ENCODE data around the gene SPTLC1. TPM values are rescaled to one million over a fixed set of nuclear protein-coding genes. Genes with fewer than 3 reads are reported as not detected.

SPTLC1 gene
- total and polyA plus RNA-seq, 2 experiments from 2014 or later, result 54.8 to 100 TPM

- no peaks in the 10 kb centered on the region; the same call in 2 of the 3 replicates for H3K36me3 Mint-ChIP-seq (ENCODE audit: low read depth)
- no peak overlapping the region for H3K27ac ChIP-seq (ENCODE audit: low read depth)
- no peak overlapping the region for H3K4me3 ChIP-seq
- DNase-seq (ENCODE audit: low spot score), result no peak
- ATAC-seq, result no peak
- no peak overlapping the region for H3K4me3 Mint-ChIP-seq
- no peaks in the 10 kb centered on the region for H3K36me3 ChIP-seq (ENCODE audit: insufficient read depth)
- no peaks in the 10 kb centered on the region for H3K4me1 Mint-ChIP-seq
- no peak overlapping the region for H2AFZ ChIP-seq
- no peaks in the 10 kb centered on the region for H3K79me2 ChIP-seq (replicated peaks; ENCODE audit: insufficient read depth)
- H3F3A ChIP-seq (replicated peaks; ENCODE audit: low read depth), result no peaks in the 10 kb centered on the region
- TF ChIP-seq, protein P1, sequence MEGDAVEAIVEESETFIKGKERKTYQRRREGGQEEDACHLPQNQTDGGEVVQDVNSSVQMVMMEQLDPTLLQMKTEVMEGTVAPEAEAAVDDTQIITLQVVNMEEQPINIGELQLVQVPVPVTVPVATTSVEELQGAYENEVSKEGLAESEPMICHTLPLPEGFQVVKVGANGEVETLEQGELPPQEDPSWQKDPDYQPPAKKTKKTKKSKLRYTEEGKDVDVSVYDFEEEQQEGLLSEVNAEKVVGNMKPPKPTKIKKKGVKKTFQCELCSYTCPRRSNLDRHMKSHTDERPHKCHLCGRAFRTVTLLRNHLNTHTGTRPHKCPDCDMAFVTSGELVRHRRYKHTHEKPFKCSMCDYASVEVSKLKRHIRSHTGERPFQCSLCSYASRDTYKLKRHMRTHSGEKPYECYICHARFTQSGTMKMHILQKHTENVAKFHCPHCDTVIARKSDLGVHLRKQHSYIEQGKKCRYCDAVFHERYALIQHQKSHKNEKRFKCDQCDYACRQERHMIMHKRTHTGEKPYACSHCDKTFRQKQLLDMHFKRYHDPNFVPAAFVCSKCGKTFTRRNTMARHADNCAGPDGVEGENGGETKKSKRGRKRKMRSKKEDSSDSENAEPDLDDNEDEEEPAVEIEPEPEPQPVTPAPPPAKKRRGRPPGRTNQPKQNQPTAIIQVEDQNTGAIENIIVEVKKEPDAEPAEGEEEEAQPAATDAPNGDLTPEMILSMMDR (conservative IDR thresholded peaks at IDR 0.05; ENCODE audit: low read depth in 2 of 2), result no peak
- no peak for TF ChIP-seq EZH2phosphoT487 (IDR thresholded peaks at IDR 0.05; ENCODE audit: unreplicated experiment)
- no peak for TF ChIP-seq ZNF114 (CRISPR knock-in tag; IDR thresholded peaks at IDR 0.05)
- no peak for TF ChIP-seq NANOG (IDR thresholded peaks at IDR 0.05; ENCODE audit: borderline replicate concordance)
- no peak for TF ChIP-seq CREB1 (CRISPR knock-in tag; IDR thresholded peaks at IDR 0.05; ENCODE audit: low read depth)
- no peak for TF ChIP-seq ZNF331 (CRISPR knock-in tag; IDR thresholded peaks at IDR 0.05; ENCODE audit: low read depth)
- TF ChIP-seq REST (IDR thresholded peaks at IDR 0.05; ENCODE audit: unreplicated experiment), result no peak
- TF ChIP-seq, protein P2, sequence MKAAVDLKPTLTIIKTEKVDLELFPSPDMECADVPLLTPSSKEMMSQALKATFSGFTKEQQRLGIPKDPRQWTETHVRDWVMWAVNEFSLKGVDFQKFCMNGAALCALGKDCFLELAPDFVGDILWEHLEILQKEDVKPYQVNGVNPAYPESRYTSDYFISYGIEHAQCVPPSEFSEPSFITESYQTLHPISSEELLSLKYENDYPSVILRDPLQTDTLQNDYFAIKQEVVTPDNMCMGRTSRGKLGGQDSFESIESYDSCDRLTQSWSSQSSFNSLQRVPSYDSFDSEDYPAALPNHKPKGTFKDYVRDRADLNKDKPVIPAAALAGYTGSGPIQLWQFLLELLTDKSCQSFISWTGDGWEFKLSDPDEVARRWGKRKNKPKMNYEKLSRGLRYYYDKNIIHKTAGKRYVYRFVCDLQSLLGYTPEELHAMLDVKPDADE (IDR thresholded peaks at IDR 0.05), result no peak
- TF ChIP-seq POLR2AphosphoS5 (IDR thresholded peaks at IDR 0.05; ENCODE audit: low read depth), result no peak
- TF ChIP-seq STAT1 (IDR thresholded peaks at IDR 0.05; ENCODE audit: unreplicated experiment), result no peak
- TF ChIP-seq, protein P3, sequence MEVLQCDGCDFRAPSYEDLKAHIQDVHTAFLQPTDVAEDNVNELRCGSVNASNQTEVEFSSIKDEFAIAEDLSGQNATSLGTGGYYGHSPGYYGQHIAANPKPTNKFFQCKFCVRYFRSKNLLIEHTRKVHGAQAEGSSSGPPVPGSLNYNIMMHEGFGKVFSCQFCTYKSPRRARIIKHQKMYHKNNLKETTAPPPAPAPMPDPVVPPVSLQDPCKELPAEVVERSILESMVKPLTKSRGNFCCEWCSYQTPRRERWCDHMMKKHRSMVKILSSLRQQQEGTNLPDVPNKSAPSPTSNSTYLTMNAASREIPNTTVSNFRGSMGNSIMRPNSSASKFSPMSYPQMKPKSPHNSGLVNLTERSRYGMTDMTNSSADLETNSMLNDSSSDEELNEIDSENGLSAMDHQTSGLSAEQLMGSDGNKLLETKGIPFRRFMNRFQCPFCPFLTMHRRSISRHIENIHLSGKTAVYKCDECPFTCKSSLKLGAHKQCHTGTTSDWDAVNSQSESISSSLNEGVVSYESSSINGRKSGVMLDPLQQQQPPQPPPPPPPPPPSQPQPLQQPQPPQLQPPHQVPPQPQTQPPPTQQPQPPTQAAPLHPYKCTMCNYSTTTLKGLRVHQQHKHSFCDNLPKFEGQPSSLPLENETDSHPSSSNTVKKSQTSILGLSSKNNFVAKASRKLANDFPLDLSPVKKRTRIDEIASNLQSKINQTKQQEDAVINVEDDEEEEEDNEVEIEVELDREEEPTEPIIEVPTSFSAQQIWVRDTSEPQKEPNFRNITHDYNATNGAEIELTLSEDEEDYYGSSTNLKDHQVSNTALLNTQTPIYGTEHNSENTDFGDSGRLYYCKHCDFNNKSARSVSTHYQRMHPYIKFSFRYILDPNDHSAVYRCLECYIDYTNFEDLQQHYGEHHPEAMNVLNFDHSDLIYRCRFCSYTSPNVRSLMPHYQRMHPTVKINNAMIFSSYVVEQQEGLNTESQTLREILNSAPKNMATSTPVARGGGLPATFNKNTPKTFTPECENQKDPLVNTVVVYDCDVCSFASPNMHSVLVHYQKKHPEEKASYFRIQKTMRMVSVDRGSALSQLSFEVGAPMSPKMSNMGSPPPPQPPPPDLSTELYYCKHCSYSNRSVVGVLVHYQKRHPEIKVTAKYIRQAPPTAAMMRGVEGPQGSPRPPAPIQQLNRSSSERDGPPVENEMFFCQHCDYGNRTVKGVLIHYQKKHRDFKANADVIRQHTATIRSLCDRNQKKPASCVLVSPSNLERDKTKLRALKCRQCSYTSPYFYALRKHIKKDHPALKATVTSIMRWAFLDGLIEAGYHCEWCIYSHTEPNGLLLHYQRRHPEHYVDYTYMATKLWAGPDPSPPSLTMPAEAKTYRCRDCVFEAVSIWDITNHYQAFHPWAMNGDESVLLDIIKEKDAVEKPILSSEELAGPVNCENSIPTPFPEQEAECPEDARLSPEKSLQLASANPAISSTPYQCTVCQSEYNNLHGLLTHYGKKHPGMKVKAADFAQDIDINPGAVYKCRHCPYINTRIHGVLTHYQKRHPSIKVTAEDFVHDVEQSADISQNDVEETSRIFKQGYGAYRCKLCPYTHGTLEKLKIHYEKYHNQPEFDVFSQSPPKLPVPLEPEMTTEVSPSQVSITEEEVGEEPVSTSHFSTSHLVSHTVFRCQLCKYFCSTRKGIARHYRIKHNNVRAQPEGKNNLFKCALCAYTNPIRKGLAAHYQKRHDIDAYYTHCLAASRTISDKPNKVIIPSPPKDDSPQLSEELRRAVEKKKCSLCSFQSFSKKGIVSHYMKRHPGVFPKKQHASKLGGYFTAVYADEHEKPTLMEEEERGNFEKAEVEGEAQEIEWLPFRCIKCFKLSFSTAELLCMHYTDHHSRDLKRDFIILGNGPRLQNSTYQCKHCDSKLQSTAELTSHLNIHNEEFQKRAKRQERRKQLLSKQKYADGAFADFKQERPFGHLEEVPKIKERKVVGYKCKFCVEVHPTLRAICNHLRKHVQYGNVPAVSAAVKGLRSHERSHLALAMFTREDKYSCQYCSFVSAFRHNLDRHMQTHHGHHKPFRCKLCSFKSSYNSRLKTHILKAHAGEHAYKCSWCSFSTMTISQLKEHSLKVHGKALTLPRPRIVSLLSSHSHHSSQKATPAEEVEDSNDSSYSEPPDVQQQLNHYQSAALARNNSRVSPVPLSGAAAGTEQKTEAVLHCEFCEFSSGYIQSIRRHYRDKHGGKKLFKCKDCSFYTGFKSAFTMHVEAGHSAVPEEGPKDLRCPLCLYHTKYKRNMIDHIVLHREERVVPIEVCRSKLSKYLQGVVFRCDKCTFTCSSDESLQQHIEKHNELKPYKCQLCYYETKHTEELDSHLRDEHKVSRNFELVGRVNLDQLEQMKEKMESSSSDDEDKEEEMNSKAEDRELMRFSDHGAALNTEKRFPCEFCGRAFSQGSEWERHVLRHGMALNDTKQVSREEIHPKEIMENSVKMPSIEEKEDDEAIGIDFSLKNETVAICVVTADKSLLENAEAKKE (CRISPR knock-in tag; IDR thresholded peaks at IDR 0.05), result no peak
- no peak for TF ChIP-seq JUNB (IDR thresholded peaks at IDR 0.05; ENCODE audit: unreplicated experiment)
- no peak for TF ChIP-seq EZH2 (IDR thresholded peaks at IDR 0.05; ENCODE audit: low read depth, unreplicated experiment)
- no peaks in the 10 kb centered on the region for H3K9me2 ChIP-seq (ENCODE audit: insufficient read depth)
- H3K9me3 Mint-ChIP-seq, result no peaks in the 10 kb centered on the region; the same call in 2 of the 3 replicates
- no peaks in the 10 kb centered on the region for H4K20me1 ChIP-seq (replicated peaks; ENCODE audit: insufficient read depth)
- H3K4me2 ChIP-seq, result no peak overlapping the region
- no peak overlapping the region for H3K27ac Mint-ChIP-seq
- no peaks in the 10 kb centered on the region for H3K4me1 ChIP-seq (ENCODE audit: insufficient read depth)
- no peaks in the 10 kb centered on the region for H3K27me3 ChIP-seq (ENCODE audit: insufficient read depth)
- H3K27me3 Mint-ChIP-seq (ENCODE audit: insufficient read depth, low read depth, poor library complexity), result peaks cover 5% of the 10 kb centered on the region
Measured at GRCh38 chr9:92158097-92158601, 42.9 kb upstream of the SPTLC1 start.
